Mesenchymal stem cell (in vitro differentiated cells and primary cell): Measurements from ENCODE around the gene ENAM.

Experiments
- DNase-seq: peaks from one replicate; pipeline ENCODE4 v3.0.0-alpha.2; 2013
- H2AFZ ChIP-seq: one replicate; pipeline ENCODE4 v1.6.1; 2013; ENCODE audit warnings: low read depth, mild to moderate bottlenecking, control low read depth, inconsistent platforms, low read length, moderate library complexity
- H2AK5ac ChIP-seq: 2 replicates; pipeline ENCODE4 v1.6.1; 2013; ENCODE audit warnings: low read length, moderate library complexity, mild to moderate bottlenecking, inconsistent platforms; ENCODE audit not compliant: severe bottlenecking
- H2BK120ac ChIP-seq: one replicate; pipeline ENCODE4 v1.6.1; 2013; ENCODE audit warnings: low read depth, mild to moderate bottlenecking, inconsistent platforms, low read length, moderate library complexity
- H2BK12ac ChIP-seq, 2 experiments: one replicate each; pipeline ENCODE4 v1.6.1; 2013; ENCODE audit warnings: inconsistent platforms in 2 of 2, low read length in 2 of 2, mild to moderate bottlenecking in 2 of 2, moderate library complexity in 2 of 2, control low read depth in 1 of 2
- H2BK15ac ChIP-seq: one replicate; pipeline ENCODE4 v1.6.1; 2013; ENCODE audit warnings: mild to moderate bottlenecking, low read depth, inconsistent platforms; ENCODE audit not compliant: poor library complexity, severe bottlenecking
- H2BK5ac ChIP-seq: 2 replicates; pipeline ENCODE4 v1.6.1; 2013; ENCODE audit warnings: low read depth, mild to moderate bottlenecking, low read length, control low read depth, inconsistent platforms; ENCODE audit not compliant: poor library complexity, severe bottlenecking
- H3K14ac ChIP-seq, 2 experiments: one replicate each; pipeline ENCODE4 v1.6.1; 2013; ENCODE audit warnings: inconsistent platforms in 2 of 2, low read length in 2 of 2, control low read depth in 1 of 2, mild to moderate bottlenecking in 1 of 2, moderate library complexity in 1 of 2
- H3K18ac ChIP-seq, 2 experiments: one replicate each; pipeline ENCODE4 v1.6.1; 2013; ENCODE audit warnings: inconsistent platforms in 2 of 2, low read length in 2 of 2, control low read depth in 1 of 2, low read depth in 1 of 2, mild to moderate bottlenecking in 1 of 2
- H3K23ac ChIP-seq, 2 experiments: one replicate each; pipeline ENCODE4 v1.6.1; 2013; ENCODE audit warnings: inconsistent platforms in 2 of 2, low read length in 2 of 2, mild to moderate bottlenecking in 2 of 2, moderate library complexity in 2 of 2, control low read depth in 1 of 2
- H3K27ac ChIP-seq: 2 replicates; pipeline ENCODE4 v1.5.1; 2013; ENCODE audit warnings: mild to moderate bottlenecking, moderate library complexity, low read length, control low read depth, inconsistent platforms; ENCODE audit not compliant: poor library complexity, severe bottlenecking
- H3K27me3 ChIP-seq, 2 experiments: 2 replicates each; pipeline versions ENCODE4 v1.6.1 to v1.7.0; 2013; ENCODE audit warnings: low read length in 2 of 2, mild to moderate bottlenecking in 2 of 2, moderate library complexity in 2 of 2, control low read depth in 1 of 2, inconsistent platforms in 1 of 2; ENCODE audit not compliant: control insufficient read depth in 1 of 2, insufficient read depth in 1 of 2
- H3K36me3 ChIP-seq, 2 experiments: 2 replicates each; pipeline versions ENCODE4 v1.6.1 to v1.7.0; 2013; ENCODE audit warnings: low read length in 2 of 2, control low read depth in 1 of 2, inconsistent platforms in 1 of 2, low read depth in 1 of 2, mild to moderate bottlenecking in 1 of 2; ENCODE audit not compliant: insufficient read depth in 2 of 2, control insufficient read depth in 1 of 2
- H3K4ac ChIP-seq, 2 experiments: one replicate each; pipeline ENCODE4 v1.6.1; 2013; ENCODE audit warnings: inconsistent platforms in 2 of 2, low read length in 2 of 2, mild to moderate bottlenecking in 2 of 2, moderate library complexity in 2 of 2, control low read depth in 1 of 2, low read depth in 1 of 2
- H3K4me1 ChIP-seq: 2 replicates; pipeline ENCODE4 v1.6.1; 2013; ENCODE audit warnings: low read depth, low read length, control low read depth; ENCODE audit not compliant: control insufficient read depth, insufficient read depth
- H3K4me2 ChIP-seq: 2 replicates; pipeline ENCODE4 v1.6.1; 2013; ENCODE audit warnings: low read length, mild to moderate bottlenecking, inconsistent platforms; ENCODE audit not compliant: poor library complexity, severe bottlenecking
- H3K4me3 ChIP-seq, 2 experiments: 2 replicates each; pipeline versions ENCODE4 v1.5.1 to v1.7.0; 2013; ENCODE audit warnings: low read length in 2 of 2, mild to moderate bottlenecking in 2 of 2, control low read depth in 1 of 2, low read depth in 1 of 2; ENCODE audit not compliant: insufficient read depth in 1 of 2
- H3K79me1 ChIP-seq: replicated peaks from 2 replicates; pipeline ENCODE4 v1.6.1; 2013; ENCODE audit warnings: mild to moderate bottlenecking, control low read depth, low read length, inconsistent platforms; ENCODE audit not compliant: poor library complexity, severe bottlenecking
- H3K9ac ChIP-seq: 2 replicates; pipeline ENCODE4 v1.7.0; 2013; ENCODE audit warnings: mild to moderate bottlenecking, low read length, moderate library complexity
- H3K9me3 ChIP-seq: 2 replicates; pipeline ENCODE4 v1.7.0; 2013; ENCODE audit warnings: mild to moderate bottlenecking, low read length; ENCODE audit not compliant: control insufficient read depth
- H4K8ac ChIP-seq: one replicate; pipeline ENCODE4 v1.6.1; 2013; ENCODE audit warnings: inconsistent platforms, mild to moderate bottlenecking, low read length, moderate library complexity
- H4K91ac ChIP-seq: one replicate; pipeline ENCODE4 v1.6.1; 2013; ENCODE audit warnings: mild to moderate bottlenecking, low read length, inconsistent platforms
- whole genome bisulfite sequencing: methylation state at CpG from one replicate; pipeline ENCODE4 v1.1.7; 2013; ENCODE audit warnings: mixed read lengths; 5-methylcytosine and 5-hydroxymethylcytosine counted together

The ENAM gene

GRCh38 chr4:70676554-70677090 lies 48.1 kb downstream of the ENAM start:
- DNase-seq: no peak
- Histone ChIP-seq H3K4me2 (no peak overlapping the region), H2BK15ac (no peak overlapping the region), H3K27ac (no peak overlapping the region), H2AK5ac (no peak overlapping the region), H3K36me3 (no peaks in the 10 kb centered on the region), H3K9me3 (no peaks in the 10 kb centered on the region), H2BK5ac (no peak overlapping the region), H3K9ac (no peak overlapping the region), H3K79me1 (no peaks in the 10 kb centered on the region), H2BK120ac (no peak overlapping the region), H3K4me3 (no peak overlapping the region), H4K91ac (no peak overlapping the region), H4K8ac (no peak overlapping the region), H3K23ac (no peak overlapping the region), H3K4me1 (peaks cover 1% of the 10 kb centered on the region), H3K27me3 (no peaks in the 10 kb centered on the region), H2AFZ (no peak overlapping the region), H3K18ac (no peak overlapping the region), H3K4ac (no peak overlapping the region), H3K14ac (no peak overlapping the region), H2BK12ac (no peak overlapping the region)
- WGBS: 92% methylated on average over 6 of the region's 6 CpGs

- Histone ChIP-seq H3K4me3 (no peak overlapping the region), H3K9me3 (no peaks in the 10 kb centered on the region), H3K27me3 (no peaks in the 10 kb centered on the region), H3K79me1 (no peaks in the 10 kb centered on the region), H3K23ac (no peak overlapping the region), H4K8ac (no peak overlapping the region), H2BK15ac (no peak overlapping the region), H3K4ac (no peak overlapping the region), H2BK5ac (no peak overlapping the region), H3K9ac (no peak overlapping the region), H3K14ac (no peak overlapping the region), H3K27ac (no peak overlapping the region), H2AK5ac (no peak overlapping the region), H2AFZ (no peak overlapping the region), H2BK120ac (no peak overlapping the region), H3K18ac (no peak overlapping the region), H3K4me2 (no peak overlapping the region), H2BK12ac (no peak overlapping the region), H3K4me1 (peaks cover 1% of the 10 kb centered on the region), H3K36me3 (no peaks in the 10 kb centered on the region), H4K91ac (no peak overlapping the region)
- DNase-seq: no peak
- no CpG with 5 or more reads among the region's 1 CpG for WGBS
Observed at GRCh38 chr4:70678383-70678999, 49.9 kb downstream of the ENAM start.

- H3K36me3 ChIP-seq: no peaks in the 10 kb centered on the region
- H3K18ac ChIP-seq: no peak overlapping the region
- no peak overlapping the region for H3K14ac ChIP-seq
- H3K9me3 ChIP-seq: no peaks in the 10 kb centered on the region
- no peak overlapping the region for H3K4me3 ChIP-seq
- H2BK12ac ChIP-seq: no peak overlapping the region
- H3K4ac ChIP-seq: no peak overlapping the region
- no peak overlapping the region for H4K8ac ChIP-seq
- H2AK5ac ChIP-seq: no peak overlapping the region
- no peak for DNase-seq
- no peak overlapping the region for H2BK15ac ChIP-seq
- no peak overlapping the region for H4K91ac ChIP-seq
- no peak overlapping the region for H2BK5ac ChIP-seq
- no peak overlapping the region for H3K27ac ChIP-seq
- no peak overlapping the region for H2AFZ ChIP-seq
- no peak overlapping the region for H2BK120ac ChIP-seq
- H3K27me3 ChIP-seq: no peaks in the 10 kb centered on the region
- no peak overlapping the region for H3K4me2 ChIP-seq
- no peak overlapping the region for H3K23ac ChIP-seq
- H3K79me1 ChIP-seq: no peaks in the 10 kb centered on the region
- peaks cover under 1% of the 10 kb centered on the region for H3K4me1 ChIP-seq
- no peak overlapping the region for H3K9ac ChIP-seq
Observed at GRCh38 chr4:70680934-70681333, 52.4 kb downstream of the ENAM start.

- H3K9me3 ChIP-seq: no peaks in the 10 kb centered on the region
- no peak overlapping the region for H2BK12ac ChIP-seq
- no peaks in the 10 kb centered on the region for H3K27me3 ChIP-seq
- H2BK5ac ChIP-seq: no peak overlapping the region
- no peak overlapping the region for H3K4me2 ChIP-seq
- no peaks in the 10 kb centered on the region for H3K79me1 ChIP-seq
- no peak overlapping the region for H4K8ac ChIP-seq
- H3K4me3 ChIP-seq: no peak overlapping the region
- H2BK120ac ChIP-seq: no peak overlapping the region
- no peak overlapping the region for H2AK5ac ChIP-seq
- no peak overlapping the region for H4K91ac ChIP-seq
- no peak overlapping the region for H2BK15ac ChIP-seq
- H3K36me3 ChIP-seq: no peaks in the 10 kb centered on the region
- DNase-seq: no peak
- no peak overlapping the region for H3K18ac ChIP-seq
- no peak overlapping the region for H3K4ac ChIP-seq
- no peaks in the 10 kb centered on the region for H3K4me1 ChIP-seq
- H3K23ac ChIP-seq: no peak overlapping the region
- H3K27ac ChIP-seq: no peak overlapping the region
- no peak overlapping the region for H2AFZ ChIP-seq
- no peak overlapping the region for H3K14ac ChIP-seq
- H3K9ac ChIP-seq: no peak overlapping the region
Observed at GRCh38 chr4:70681704-70682103, 53.2 kb downstream of the ENAM start.
